ELF-1 (cell line): ENCODE measurements around the gene CTNNA3.
"Not testable (repeated sequence)": the region's sequence is repeated elsewhere in the genome, so short reads cannot be mapped to it uniquely, and the experiment has no call there.

Experiments
- DNase-seq: peaks from one replicate; pipeline ENCODE4 v3.0.0-alpha.2; 2016; ENCODE audit warnings: low read depth, low spot score

CTNNA3 gene

GRCh38 chr10:67603701-67604100, 92.3 kb downstream of the CTNNA3 start:
- DNase-seq: no peak

GRCh38 chr10:67603086-67603485, 92.9 kb downstream of the CTNNA3 start:
- no peak for DNase-seq

- no peak for DNase-seq
Measured at GRCh38 chr10:67602268-67602950, 93.6 kb downstream of the CTNNA3 start.

GRCh38 chr10:67599597-67599996, 96.4 kb downstream of the CTNNA3 start:
- DNase-seq: no peak

GRCh38 chr10:67596641-67597040, 99.4 kb downstream of the CTNNA3 start:
- no peak for DNase-seq

GRCh38 chr10:67587771-67588170, 108.2 kb downstream of the CTNNA3 start:
- DNase-seq: no peak

- DNase-seq: no peak
Measured at GRCh38 chr10:67575532-67575931, 120.5 kb downstream of the CTNNA3 start.

- no peak for DNase-seq
Measured at GRCh38 chr10:67573484-67573883, 122.5 kb downstream of the CTNNA3 start.

GRCh38 chr10:67571503-67571902, 124.5 kb downstream of the CTNNA3 start:
- DNase-seq: no peak

- not testable (repeated sequence) for DNase-seq
Measured at GRCh38 chr10:67558311-67558710, 137.7 kb downstream of the CTNNA3 start.

GRCh38 chr10:67553254-67553653, 142.7 kb downstream of the CTNNA3 start:
- no peak for DNase-seq

GRCh38 chr10:67550838-67551402, 145.1 kb downstream of the CTNNA3 start:
- no peak for DNase-seq

- DNase-seq: no peak
Measured at GRCh38 chr10:67550046-67550445, 145.9 kb downstream of the CTNNA3 start.

- no peak for DNase-seq
Measured at GRCh38 chr10:67549390-67549789, 146.6 kb downstream of the CTNNA3 start.

- no peak for DNase-seq
Measured at GRCh38 chr10:67541411-67541810, 154.6 kb downstream of the CTNNA3 start.

- DNase-seq: no peak
Measured at GRCh38 chr10:67539312-67539711, 156.7 kb downstream of the CTNNA3 start.

GRCh38 chr10:67537906-67538305, 158.1 kb downstream of the CTNNA3 start:
- no peak for DNase-seq

GRCh38 chr10:67533376-67533775, 162.6 kb downstream of the CTNNA3 start:
- DNase-seq: no peak

- not testable (repeated sequence) for DNase-seq
Measured at GRCh38 chr10:67530990-67531389, 165.0 kb downstream of the CTNNA3 start.

- DNase-seq: no peak
Measured at GRCh38 chr10:67527351-67527750, 168.6 kb downstream of the CTNNA3 start.

- no peak for DNase-seq
Measured at GRCh38 chr10:67521546-67521945, 174.4 kb downstream of the CTNNA3 start.

GRCh38 chr10:67520924-67521520, 175.0 kb downstream of the CTNNA3 start:
- peak; percentile 27 for DNase-seq

- no peak for DNase-seq
Measured at GRCh38 chr10:67519434-67519833, 176.6 kb downstream of the CTNNA3 start.
